K562 (cell line): ENCODE results near the gene BCR. TPM values are rescaled to one million over a fixed set of nuclear protein-coding genes. Genes with fewer than 3 reads are reported as not detected.

ENCODE experiments used
- ATAC-seq: fragments of 200-7000 bp; cut with Tn5 transposase; 3 replicates; pipeline ENCODE4 v1.9.1; 2020; ENCODE audit warnings: moderate library complexity
- BruUV-seq: library from RNA; stranded (reverse); fragments of 400-500 nt; replicated peaks from 2 replicates; lab custom pipeline; 2021; lab: Mats Ljungman, UMichigan
- CTCF ChIA-PET: fragments of 300-600 bp; formaldehyde crosslinking; extraction: SDS; loops from one replicate; lab custom pipeline; 2021; ENCODE audit warnings: low intra/inter-chr PET ratio; lab: Yijun Ruan, JAX
- POLR2A ChIA-PET: fragments of 300-600, 350-650 bp; sonication (Branson Sonifier 250); formaldehyde crosslinking; extraction: SDS; loops from one replicate; lab custom pipeline; 2021; ENCODE audit warnings: antibody characterized with exemption, inconsistent platforms; lab: Yijun Ruan, JAX
- DNase-seq, 4 experiments: peaks; one replicate each; pipeline versions ENCODE4 v3.0.0 to v3.0.0-alpha.2; 2011 to 2018; ENCODE audit warnings: low spot score in 3 of 4, mixed read lengths in 3 of 4; ENCODE audit errors: extremely low read depth in 1 of 4
- FAIRE-seq: peaks from 2 replicates; lab custom pipeline; 2011; peaks lifted over from hg19 to GRCh38; lab: Jason Lieb, UNC
- H2AFZ ChIP-seq: 2 replicates; pipeline ENCODE4 v1.6.0; 2011; ENCODE audit warnings: low read depth, low read length, control low read depth, inconsistent platforms
- H3K27ac ChIP-seq: fragments of 200-600 bp; 3 replicates; pipeline ENCODE4 v1.8.0; 2011; ENCODE audit warnings: low read depth, mild to moderate bottlenecking, control low read depth, inconsistent platforms, low read length, moderate library complexity, mixed read lengths; ENCODE audit errors: extremely low read depth
- H3K27me3 ChIP-seq, 2 experiments: fragments of 300-600 bp in 1 of 2; 2 replicates in 1 of 2; 3 replicates in 1 of 2; pipeline versions ENCODE4 v1.6.0 to v1.8.0; 2011; ENCODE audit warnings: inconsistent platforms in 2 of 2, low read length in 2 of 2, mild to moderate bottlenecking in 1 of 2, mixed read lengths in 1 of 2, moderate library complexity in 1 of 2; ENCODE audit not compliant: control insufficient read depth in 2 of 2, insufficient read depth in 2 of 2
- H3K36me3 ChIP-seq: fragments of 300-600 bp; 3 replicates; pipeline ENCODE4 v1.8.0; 2011; ENCODE audit warnings: mild to moderate bottlenecking, low read length, inconsistent platforms; ENCODE audit not compliant: control insufficient read depth, insufficient read depth
- H3K4me1 ChIP-seq, 2 experiments: fragments of 200-600 bp in 1 of 2; replicated peaks in 1 of 2; 2 replicates in 1 of 2; 3 replicates in 1 of 2; pipeline versions ENCODE4 v1.5.1 to v1.8.0; 2011; ENCODE audit warnings: inconsistent platforms in 2 of 2, low read length in 2 of 2, mild to moderate bottlenecking in 1 of 2, mixed read lengths in 1 of 2, moderate library complexity in 1 of 2; ENCODE audit not compliant: control insufficient read depth in 2 of 2, insufficient read depth in 2 of 2
- H3K4me2 ChIP-seq: 2 replicates; pipeline ENCODE4 v1.6.1; 2011; ENCODE audit warnings: low read length, control low read depth, inconsistent platforms, mixed read lengths; ENCODE audit not compliant: insufficient read depth
- H3K4me3 ChIP-seq: fragments of 200-600 bp; sonication (generic), shearing (Covaris generic); 2 replicates; pipeline ENCODE4 v1.5.1; 2016; ENCODE audit warnings: control low read depth, inconsistent platforms
- H3K79me2 ChIP-seq: fragments of 200-600 bp; 3 replicates; pipeline ENCODE4 v1.8.0; 2011; ENCODE audit warnings: low read length, inconsistent platforms; ENCODE audit not compliant: control insufficient read depth, insufficient read depth
- H3K9ac ChIP-seq, 2 experiments: 2 replicates each; pipeline versions ENCODE4 v1.6.0 to v1.6.1; 2011; ENCODE audit warnings: low read depth in 2 of 2, low read length in 2 of 2, control low read depth in 1 of 2, inconsistent platforms in 1 of 2, mild to moderate bottlenecking in 1 of 2, mixed read lengths in 1 of 2; ENCODE audit not compliant: insufficient read depth in 1 of 2
- H3K9me1 ChIP-seq: one replicate; pipeline ENCODE4 v1.6.0; 2011; ENCODE audit warnings: inconsistent platforms, mild to moderate bottlenecking, low read length, moderate library complexity; ENCODE audit not compliant: control insufficient read depth, insufficient read depth
- H3K9me3 ChIP-seq: replicated peaks from 2 replicates; pipeline ENCODE4 v1.5.1; 2011; ENCODE audit warnings: low read depth, low read length, inconsistent platforms; ENCODE audit not compliant: control insufficient read depth, insufficient read depth
- H4K20me1 ChIP-seq: replicated peaks from 2 replicates; pipeline ENCODE4 v1.6.1; 2011; ENCODE audit warnings: low read length, inconsistent platforms, mixed read lengths; ENCODE audit not compliant: control insufficient read depth, insufficient read depth
- DACH1 ChIP-seq: fragments of 450-650 bp; IDR thresholded peaks from 2 replicates; pipeline ENCODE4 v1.6.1; 2018; ENCODE audit not compliant: partially characterized antibody
- MCM3 ChIP-seq: fragments of 450-650 bp; IDR thresholded peaks from 2 replicates; pipeline ENCODE4 v1.6.1; 2016
- WGBS: fragments of 100-300 bp; shearing (Covaris generic); methylation state at CpG from one replicate; pipeline ENCODE4 v1.1.6; 2016; ENCODE audit warnings: low coverage, mixed read lengths; ENCODE audit not compliant: insufficient coverage; ENCODE audit errors: missing lambda C conversion rate; 5-methylcytosine and 5-hydroxymethylcytosine counted together
- in situ Hi-C: fragments of 300-500 bp; cut with MboI; formaldehyde crosslinking; loops from 4 replicates; pipeline ENCODE4 v1.15.0; 2018; ENCODE audit warnings: inconsistent platforms, mixed read lengths
- intact Hi-C: fragments of 100-400 bp; cut with micrococcal nuclease; formaldehyde crosslinking; loops from 2 replicates; pipeline ENCODE4 v1.14.2; 2022
- polyA plus RNA-seq, 8 experiments: library from polyadenylated mRNA; depleted of rRNA in 4 of 8; stranded (reverse) in 5 of 8; unstranded in 3 of 8; fragments of >200 nt; fragmentation: Nextera tagmentation in 2 of 8; fragmentation: Illumina TruSeq in 1 of 8; extraction: Ambion mirVana in 2 of 8; extraction: Trizol in 1 of 8; gene quantifications; 2 replicates each; pipeline versions ENCODE4 v1.2.1 to v1.2.3, GENCODE V29; 2011 to 2014; ENCODE audit warnings: inconsistent platforms in 1 of 8, missing spikeins in 1 of 8
- total RNA-seq, 7 experiments: library from RNA; depleted of rRNA in 6 of 7; stranded (reverse); fragments of >200 nt in 6 of 7; fragmentation: Illumina TruSeq in 2 of 7; extraction: Trizol in 2 of 7; gene quantifications; 2 replicates each; pipeline versions ENCODE4 v1.2.1 to v1.2.3, GENCODE V29; 2011 to 2021; ENCODE audit warnings: low replicate concordance in 1 of 7
- TF ChIP-seq, protein P1 (sequence below), 2 experiments: fragments of 450-650 bp; IDR thresholded peaks; 2 replicates each; pipeline ENCODE4 v1.6.1; 2018; ENCODE audit warnings: mild to moderate bottlenecking in 2 of 2, low read depth in 1 of 2; ENCODE audit not compliant: partially characterized antibody in 2 of 2
- TF ChIP-seq, protein P2 (sequence below), 2 experiments: fragments of 450-650 bp in 1 of 2; sonication (generic) in 1 of 2; formaldehyde crosslinking; conservative IDR thresholded peaks; 2 replicates each; pipeline versions ENCODE4 v1.4.0 to v1.8.1; 2020 to 2022; ENCODE audit warnings: mild to moderate bottlenecking in 1 of 2, missing genetic modification reagents in 1 of 2
- TF ChIP-seq, protein P3 (sequence below), 3 experiments: fragments of 200-800 bp in 1 of 3; sonication (Bioruptor generic) in 1 of 3; sonication (generic) in 1 of 3; formaldehyde crosslinking in 1 of 3; IDR thresholded peaks; 2 replicates each; pipeline versions ENCODE4 v1.6.1 to v1.8.0; 2016 to 2022; ENCODE audit warnings: mild to moderate bottlenecking in 2 of 3, missing compliant biosample characterization in 2 of 3, missing genetic modification characterization in 2 of 3, missing genetic modification reagents in 1 of 3
- TF ChIP-seq, protein P4 (sequence below): fragments of 250-450 bp; sonication (Bioruptor Pico); IDR thresholded peaks from 2 replicates; pipeline ENCODE4 v1.5.0; 2020; ENCODE audit warnings: mild to moderate bottlenecking, borderline replicate concordance

BCR gene
- total and polyA plus RNA-seq, 9 of the 15 experiments (the other 6 are each of a cell fraction or from before 2014, with no cell fraction given), result 0.41 to 150 (median 45.6) TPM

DNA sequence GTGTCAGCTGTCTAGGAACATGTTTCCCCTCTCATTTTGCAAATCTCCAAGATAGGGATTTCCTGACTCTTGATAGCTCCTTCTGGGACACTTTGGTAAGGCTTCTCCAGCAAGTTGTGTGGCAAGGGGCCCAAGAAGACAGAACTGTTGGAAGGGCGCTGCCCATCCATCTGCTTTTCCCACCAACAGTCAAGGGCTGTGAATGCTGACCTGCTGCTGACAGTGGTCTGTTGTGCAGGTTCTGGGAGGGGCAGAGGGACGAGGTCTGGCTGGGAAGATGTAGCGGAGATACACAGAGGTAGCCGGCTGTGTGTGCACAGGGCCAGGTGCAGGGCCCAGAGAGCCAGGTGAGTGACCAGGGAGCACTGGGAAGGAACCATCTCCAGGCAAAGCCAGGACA is 12.2 kb downstream of the BCR start:
- POLR2A ChIA-PET, result interaction anchor here (0.6 to 86.5 kb wide), 6 partner anchors 6 to 89 kb away, joined by 3 to 3476 read pairs (median 6); partner anchors contain the start of genes BCR and RAB36
- H3K27ac ChIP-seq, result no peak overlapping the region
- peaks cover 72% of the 10 kb centered on the region for H3K36me3 ChIP-seq
- intact Hi-C loops (no loop called here), in situ Hi-C loops (no loop called here)
- 84% methylated on average over 4 of the region's 4 CpGs for WGBS
- peaks cover 13 to 15% of the 10 kb centered on the region in 2 experiments for H3K4me1 ChIP-seq
- BruUV-seq, result no TSS peak
- TF ChIP-seq DACH1 (no peak), MCM3 (no peak)
- TF ChIP-seq, protein P1, sequence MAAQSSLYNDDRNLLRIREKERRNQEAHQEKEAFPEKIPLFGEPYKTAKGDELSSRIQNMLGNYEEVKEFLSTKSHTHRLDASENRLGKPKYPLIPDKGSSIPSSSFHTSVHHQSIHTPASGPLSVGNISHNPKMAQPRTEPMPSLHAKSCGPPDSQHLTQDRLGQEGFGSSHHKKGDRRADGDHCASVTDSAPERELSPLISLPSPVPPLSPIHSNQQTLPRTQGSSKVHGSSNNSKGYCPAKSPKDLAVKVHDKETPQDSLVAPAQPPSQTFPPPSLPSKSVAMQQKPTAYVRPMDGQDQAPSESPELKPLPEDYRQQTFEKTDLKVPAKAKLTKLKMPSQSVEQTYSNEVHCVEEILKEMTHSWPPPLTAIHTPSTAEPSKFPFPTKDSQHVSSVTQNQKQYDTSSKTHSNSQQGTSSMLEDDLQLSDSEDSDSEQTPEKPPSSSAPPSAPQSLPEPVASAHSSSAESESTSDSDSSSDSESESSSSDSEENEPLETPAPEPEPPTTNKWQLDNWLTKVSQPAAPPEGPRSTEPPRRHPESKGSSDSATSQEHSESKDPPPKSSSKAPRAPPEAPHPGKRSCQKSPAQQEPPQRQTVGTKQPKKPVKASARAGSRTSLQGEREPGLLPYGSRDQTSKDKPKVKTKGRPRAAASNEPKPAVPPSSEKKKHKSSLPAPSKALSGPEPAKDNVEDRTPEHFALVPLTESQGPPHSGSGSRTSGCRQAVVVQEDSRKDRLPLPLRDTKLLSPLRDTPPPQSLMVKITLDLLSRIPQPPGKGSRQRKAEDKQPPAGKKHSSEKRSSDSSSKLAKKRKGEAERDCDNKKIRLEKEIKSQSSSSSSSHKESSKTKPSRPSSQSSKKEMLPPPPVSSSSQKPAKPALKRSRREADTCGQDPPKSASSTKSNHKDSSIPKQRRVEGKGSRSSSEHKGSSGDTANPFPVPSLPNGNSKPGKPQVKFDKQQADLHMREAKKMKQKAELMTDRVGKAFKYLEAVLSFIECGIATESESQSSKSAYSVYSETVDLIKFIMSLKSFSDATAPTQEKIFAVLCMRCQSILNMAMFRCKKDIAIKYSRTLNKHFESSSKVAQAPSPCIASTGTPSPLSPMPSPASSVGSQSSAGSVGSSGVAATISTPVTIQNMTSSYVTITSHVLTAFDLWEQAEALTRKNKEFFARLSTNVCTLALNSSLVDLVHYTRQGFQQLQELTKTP (IDR thresholded peaks at IDR 0.05; ENCODE audit: low read depth in 1 of 2, partially characterized antibody in 2 of 2), result no peak
- TF ChIP-seq, protein P2, sequence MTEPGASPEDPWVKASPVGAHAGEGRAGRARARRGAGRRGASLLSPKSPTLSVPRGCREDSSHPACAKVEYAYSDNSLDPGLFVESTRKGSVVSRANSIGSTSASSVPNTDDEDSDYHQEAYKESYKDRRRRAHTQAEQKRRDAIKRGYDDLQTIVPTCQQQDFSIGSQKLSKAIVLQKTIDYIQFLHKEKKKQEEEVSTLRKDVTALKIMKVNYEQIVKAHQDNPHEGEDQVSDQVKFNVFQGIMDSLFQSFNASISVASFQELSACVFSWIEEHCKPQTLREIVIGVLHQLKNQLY (CRISPR knock-in tag; conservative IDR thresholded peaks at IDR 0.05), result peak in 1 of 2 experiments; percentile 17; a peak in 1 of 4 replicates
- TF ChIP-seq, protein P3, sequence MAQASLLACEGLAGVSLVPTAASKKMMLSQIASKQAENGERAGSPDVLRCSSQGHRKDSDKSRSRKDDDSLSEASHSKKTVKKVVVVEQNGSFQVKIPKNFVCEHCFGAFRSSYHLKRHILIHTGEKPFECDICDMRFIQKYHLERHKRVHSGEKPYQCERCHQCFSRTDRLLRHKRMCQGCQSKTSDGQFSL (CRISPR knock-in tag; IDR thresholded peaks at IDR 0.05), result no peak
- TF ChIP-seq, protein P3 (tag; IDR thresholded peaks at IDR 0.05), result no peak
- TF ChIP-seq, protein P4, sequence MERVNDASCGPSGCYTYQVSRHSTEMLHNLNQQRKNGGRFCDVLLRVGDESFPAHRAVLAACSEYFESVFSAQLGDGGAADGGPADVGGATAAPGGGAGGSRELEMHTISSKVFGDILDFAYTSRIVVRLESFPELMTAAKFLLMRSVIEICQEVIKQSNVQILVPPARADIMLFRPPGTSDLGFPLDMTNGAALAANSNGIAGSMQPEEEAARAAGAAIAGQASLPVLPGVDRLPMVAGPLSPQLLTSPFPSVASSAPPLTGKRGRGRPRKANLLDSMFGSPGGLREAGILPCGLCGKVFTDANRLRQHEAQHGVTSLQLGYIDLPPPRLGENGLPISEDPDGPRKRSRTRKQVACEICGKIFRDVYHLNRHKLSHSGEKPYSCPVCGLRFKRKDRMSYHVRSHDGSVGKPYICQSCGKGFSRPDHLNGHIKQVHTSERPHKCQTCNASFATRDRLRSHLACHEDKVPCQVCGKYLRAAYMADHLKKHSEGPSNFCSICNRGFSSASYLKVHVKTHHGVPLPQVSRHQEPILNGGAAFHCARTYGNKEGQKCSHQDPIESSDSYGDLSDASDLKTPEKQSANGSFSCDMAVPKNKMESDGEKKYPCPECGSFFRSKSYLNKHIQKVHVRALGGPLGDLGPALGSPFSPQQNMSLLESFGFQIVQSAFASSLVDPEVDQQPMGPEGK (CRISPR knock-in tag), result no peak
- CTCF ChIA-PET, result no interaction called here
- DNase-seq (no peak), FAIRE-seq (no peak), ATAC-seq (peak; percentile 25)
- H3K9me3 ChIP-seq, result no peaks in the 10 kb centered on the region
- H3K9me1 ChIP-seq, result peaks cover 43% of the 10 kb centered on the region
- H2AFZ ChIP-seq, result no peak overlapping the region
- H3K9ac ChIP-seq, result peak overlapping the region in 1 of 2 experiments; percentile 63; a peak in 2 of 4 replicates
- H3K4me3 ChIP-seq, result no peak overlapping the region
- H3K27me3 ChIP-seq, result no peaks in the 10 kb centered on the region
- H4K20me1 ChIP-seq, result peaks cover 64% of the 10 kb centered on the region
- H3K4me2 ChIP-seq, result no peak overlapping the region
- peaks cover 90% of the 10 kb centered on the region for H3K79me2 ChIP-seq
